Kasumi-1 (cell line): ENCODE results near the gene CHN2.
A peak's percentile ranks its signal among the peaks of the same experiment; 100 is the strongest.

Source experiments
- DNase-seq, 2 experiments: peaks; one replicate each; lab custom pipeline; 2025; lab: John Stamatoyannopoulos, UW

CHN2 gene

DNA sequence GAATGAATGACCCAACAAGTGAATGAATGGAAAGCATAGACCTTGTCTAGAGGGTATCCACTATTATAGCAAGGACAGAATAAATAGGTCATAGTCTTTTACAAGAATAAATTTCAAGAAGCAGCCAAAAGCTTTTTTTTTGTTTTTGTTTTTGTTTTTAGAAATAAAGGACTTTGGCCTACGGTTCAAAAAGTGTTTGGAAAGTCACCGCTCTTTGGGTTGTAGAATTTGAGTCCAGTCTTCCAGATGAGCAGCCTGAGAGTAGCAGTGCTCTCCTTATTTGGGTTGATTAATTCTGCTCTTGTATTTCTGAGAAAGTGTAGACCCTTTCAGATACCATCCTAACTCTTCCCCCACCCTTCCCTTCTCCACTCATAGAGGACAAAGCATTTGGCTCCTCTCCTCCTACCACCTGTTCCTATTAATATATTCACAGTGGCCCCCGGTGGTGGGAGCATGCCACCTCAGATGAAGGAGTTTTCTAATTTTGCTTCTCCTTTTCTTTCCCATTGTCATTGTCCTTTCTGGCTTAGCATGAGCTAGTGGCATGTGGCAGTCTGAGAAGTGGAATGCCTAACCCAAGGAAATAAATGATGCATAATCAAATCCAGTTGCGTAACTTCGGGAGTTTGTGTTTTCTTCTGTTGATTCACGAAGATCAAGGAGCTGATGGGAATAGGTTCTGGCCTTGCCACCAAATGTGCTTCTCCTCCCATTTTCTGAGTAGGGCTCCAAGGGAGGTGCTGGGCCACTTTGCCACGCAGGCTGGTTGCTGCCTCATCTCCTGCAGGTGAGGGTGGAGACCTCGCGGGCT, 114.7 kb downstream of the CHN2 start:
- DNase-seq, result no peak

DNA sequence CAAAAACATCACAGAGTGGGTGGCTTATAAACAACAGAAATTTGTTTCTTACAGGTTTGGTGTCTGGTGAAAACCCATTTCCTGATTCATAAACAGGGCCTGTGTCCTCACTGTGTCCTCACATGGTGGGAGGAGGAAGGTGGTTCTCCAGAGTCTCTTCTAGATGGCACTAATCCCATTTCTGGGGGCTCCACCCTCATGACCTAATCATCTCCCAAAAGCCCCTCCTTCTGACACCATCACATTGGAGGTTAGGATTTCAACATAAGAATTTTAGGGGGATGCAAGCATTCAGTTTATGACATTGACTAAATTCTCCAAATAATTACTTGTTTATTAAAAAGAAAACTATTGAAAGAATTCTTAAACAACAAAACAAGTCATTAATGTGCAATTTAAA, 116.0 kb downstream of the CHN2 start:
- no peak for DNase-seq

DNA sequence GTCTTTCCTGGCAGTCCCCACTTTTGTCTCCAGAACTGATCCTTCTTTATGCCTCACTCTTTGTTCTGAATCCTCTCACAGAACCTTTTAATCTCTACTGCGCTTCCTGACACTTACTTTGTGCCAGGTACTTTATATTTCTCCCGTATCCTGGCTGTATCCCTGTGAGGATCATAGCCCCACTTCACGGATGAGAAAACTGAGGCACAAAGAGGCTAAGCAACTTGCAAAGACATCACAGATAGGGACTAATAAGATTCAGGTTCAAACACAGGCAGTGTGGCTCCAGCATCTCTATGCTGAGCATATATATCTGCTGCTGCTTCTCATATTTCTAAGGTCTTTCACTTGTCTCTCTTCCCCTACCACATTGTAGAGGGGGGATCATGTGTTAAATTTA, 116.7 kb downstream of the CHN2 start:
- no peak for DNase-seq

DNA sequence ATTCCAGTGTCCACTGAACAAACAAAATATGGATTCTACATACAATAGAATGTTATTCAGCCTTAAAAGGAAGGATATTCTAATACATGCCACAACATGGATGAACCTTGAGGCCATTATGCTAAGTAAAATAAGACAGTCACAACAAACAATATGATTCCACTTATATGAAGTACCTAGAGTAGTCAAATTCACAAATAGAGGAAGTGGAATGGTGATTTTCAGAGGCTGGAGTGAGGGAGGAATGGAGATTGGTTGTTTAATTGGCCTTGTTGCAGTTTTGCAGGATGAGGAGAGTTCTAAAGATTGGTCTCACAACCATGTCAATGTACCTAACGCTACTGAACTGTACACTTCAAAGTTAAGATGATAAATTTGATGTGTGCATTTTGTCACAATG, 119.6 kb downstream of the CHN2 start:
- no peak for DNase-seq

DNA sequence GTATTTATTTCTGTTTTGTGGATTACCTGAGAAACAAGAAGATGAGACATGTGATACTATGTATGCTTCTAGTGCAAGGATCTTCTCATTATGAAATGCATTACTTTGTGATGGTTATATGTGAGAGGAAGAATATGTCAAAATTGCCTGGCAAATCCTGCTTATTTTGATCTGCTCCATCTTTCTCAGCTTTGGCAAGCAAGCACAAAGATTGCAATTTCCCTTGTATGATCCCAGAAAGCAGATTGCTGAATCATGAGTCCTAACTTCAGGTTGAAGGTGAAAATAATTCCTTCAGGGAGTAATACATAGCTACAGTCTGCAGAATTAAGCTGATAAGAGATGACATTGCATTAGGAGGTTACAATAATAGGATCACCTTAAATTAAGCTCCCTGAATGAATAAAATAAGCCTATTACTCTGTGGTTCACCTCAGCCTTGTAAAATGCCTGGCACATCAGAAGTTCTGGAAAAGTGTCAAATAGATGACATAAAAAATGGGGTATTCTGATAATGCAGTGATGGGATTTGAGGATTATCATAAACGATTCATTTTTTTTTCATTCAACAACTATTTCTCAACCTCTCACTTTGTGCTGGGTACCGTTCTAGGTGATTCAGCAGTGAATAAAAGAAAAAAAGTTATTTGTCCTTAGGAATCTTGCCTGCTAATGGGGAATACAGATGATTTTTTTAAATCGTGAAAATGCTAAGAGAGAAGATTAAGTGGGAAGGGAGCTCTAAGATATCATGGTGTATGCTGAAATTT, 120.7 kb downstream of the CHN2 start:
- DNase-seq, result no peak

DNA sequence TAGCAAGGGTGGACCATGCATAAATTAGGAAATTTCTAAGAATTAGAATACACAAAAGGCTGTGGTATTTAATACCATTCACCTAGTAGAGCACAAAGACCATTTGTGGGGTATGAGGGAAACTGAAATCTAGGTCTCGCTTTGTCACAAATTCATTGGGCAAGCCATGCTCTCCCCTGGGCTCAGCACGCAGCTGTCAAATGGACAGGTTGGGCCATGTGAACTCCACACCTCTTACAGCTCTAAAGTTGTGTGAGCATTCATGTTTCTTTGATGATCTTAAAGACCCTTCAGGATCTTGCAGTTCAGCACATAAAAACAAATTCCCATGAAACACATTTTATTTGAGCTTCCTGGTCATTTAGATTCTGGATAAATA, 121.3 kb downstream of the CHN2 start:
- DNase-seq, result no peak

DNA sequence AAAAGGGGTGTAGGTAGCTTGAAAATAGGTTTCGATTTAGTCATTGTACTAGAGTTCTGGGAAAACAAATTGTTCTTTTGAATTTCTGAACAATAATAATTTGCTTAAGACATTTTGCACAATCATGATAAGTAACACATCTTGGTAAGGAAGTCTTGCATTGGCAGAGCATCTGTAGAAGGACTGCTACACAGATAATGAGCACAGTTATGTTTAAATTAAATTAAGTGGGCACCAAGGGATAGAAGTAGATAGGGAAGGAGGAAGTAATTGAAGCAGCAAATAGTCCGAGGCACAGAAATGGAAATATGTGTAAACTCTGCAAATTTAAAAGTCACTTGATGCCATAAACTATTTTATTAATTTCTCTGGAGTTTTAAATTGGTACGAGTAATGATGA, 122.4 kb downstream of the CHN2 start:
- no peak for DNase-seq

DNA sequence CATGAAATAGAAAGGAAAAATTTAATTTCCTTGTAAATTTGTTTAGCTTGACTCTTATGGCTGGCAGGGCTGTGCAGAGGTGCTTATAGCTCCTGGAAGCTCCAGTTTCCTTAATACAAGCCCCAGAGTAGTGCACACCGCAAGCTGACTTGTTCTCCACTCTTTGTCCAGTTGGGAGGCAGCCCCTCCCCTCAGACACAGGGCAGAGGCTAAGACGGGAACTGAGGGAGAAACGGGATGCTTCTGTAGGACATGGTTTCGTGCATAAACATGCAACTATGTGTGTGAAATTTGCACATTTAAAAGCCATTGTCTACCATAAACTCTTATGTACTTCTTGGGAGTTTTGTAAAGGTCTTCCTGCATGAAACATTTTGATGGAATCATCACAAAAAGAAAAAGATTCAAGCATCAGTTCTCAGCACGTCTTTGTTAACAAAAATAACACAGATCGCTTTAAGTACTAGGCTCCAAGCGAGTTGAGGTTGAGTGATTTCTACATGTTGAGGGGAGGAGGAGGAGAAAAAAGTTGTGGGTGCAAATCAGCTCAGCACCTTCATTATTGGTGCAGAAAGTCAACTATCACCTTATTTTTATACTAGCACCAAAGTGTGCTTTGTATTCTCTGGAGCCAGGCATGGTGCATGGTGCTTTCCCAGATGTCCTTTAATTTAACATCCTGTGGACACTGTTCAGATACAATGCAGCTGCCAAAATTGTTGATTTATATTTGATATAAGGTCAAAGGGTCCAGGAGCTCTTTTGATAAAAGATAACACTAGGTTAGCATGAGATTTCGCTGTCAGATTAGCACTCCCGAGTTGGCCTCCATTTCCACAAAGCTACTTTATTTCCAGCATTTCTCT, 124.5 kb downstream of the CHN2 start:
- DNase-seq, result no peak

DNA sequence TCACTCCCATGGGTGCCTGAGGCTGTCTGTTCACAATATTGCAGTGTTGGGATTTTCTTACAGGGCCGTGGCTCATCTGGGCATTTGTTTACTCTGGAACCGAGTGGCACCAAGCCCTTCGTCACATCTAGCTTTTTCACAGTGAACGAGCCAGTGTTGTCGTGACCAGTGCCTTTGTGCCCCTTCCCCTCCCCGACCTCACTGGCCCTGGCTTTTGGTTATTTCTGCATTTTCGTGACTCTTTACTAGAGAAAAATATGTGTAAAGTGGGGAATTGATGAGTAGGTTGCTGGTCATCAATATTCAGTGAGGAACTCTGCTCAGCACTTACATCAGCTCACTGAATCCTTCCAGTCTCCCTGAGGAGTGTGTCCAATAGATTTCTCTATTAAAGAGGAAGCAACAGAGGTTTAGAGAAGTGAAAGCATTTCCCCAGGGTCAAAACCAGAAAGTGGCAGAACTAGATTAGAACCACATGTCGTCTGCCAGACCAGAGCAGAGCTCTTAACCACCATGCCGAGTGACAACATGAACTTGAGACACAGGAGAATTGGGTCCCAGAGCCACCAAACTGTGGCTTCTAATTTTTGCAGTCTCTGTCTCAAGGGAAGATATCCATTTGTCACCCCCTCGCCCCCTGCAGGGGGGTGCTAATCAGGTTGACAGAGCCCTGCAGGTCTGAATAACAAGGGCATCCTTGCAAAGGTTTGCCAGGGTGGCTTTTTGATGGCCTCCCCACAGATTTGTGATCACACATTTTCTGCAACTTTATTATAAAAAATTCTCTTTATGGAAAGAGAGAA, 125.3 kb downstream of the CHN2 start:
- peak; percentile 5 to 16 for DNase-seq

DNA sequence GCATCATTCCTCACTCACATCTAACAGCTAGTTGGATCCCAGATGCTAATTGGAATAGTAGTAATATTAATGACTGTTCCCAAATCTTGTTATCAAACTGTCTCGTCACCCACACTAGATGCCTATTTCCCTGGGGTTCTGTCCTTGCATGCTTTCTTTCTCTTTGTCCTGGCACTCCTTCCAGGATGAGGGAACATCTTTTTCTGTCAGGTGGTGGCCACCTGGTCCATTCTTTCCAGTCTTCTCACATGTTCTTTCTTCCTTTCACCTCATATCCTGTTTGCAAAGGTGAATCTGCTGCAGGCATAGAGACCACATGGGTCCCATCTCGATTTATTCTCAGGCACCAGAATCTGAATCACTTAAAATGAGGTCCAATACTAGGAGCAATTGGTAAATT, 126.0 kb downstream of the CHN2 start:
- DNase-seq, result no peak

DNA sequence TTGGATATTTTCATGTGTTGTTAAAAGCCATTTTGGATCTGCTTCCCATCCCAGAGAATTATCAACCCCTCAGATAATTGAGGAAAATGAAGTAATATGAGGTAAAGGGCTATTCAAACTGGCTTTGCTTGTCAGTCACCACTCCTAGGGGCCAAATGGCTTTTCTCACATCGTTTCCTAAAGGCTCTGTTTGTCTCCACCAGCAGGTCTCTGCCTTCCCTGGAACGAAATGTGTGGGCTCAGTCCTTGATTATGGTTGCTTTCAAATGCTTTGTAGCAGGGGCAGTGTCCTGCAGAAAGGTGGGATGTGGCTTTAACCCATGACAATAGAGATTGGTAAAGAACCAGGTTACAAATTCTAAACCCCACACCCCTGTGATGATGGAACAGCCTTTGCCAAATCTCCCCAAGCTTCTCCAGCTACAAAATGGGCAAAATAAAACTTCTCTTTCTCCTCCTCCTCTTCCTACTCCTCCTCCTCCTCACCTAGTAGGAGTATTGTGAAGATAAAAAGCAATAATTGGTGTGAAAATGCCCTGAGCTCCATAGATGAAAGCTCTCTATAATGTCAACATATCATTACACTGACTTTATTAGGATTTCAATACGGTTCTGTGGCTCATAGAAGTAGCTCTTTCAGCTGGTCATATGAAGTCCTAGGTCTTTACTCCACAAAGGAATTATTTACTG, 127.6 kb downstream of the CHN2 start:
- no peak for DNase-seq

DNA sequence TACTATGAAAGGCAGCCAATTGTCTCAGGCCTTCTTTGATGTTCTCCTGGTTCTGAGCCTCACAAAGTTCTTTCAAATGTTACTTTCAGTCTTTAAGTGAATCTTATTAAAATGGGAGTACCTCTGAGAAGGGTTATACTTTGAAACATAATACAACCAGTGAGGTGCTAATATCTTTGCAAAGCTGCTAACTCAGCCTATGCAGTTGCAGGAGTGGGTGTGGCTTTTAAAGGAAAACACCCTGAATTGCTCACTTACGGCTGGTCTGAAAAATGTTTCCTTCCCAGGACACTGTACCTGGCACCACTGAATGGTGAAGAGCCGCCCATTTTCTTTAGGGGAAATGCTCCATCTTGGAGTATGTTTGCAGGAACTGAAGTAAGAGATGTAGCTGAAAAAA, 130.9 kb downstream of the CHN2 start:
- no peak for DNase-seq

DNA sequence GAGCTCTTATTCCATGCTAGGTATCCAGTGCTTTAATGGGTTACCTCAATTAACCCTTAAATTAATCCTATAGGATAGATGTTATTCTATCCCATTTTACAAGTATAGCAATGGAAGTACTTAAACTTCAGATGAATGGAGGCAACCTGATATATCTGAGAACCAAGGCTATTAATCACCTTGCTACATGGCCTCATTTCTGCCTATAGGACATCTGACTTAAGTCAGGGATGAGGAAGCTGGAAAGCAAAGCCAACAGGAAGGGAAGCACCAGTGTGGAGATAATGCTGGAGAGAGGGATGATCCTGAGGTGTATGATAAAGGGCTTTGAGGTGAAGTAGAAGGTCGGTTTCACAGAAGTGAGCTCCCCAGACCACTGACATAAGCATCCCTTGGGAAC, 132.3 kb downstream of the CHN2 start:
- no peak for DNase-seq

DNA sequence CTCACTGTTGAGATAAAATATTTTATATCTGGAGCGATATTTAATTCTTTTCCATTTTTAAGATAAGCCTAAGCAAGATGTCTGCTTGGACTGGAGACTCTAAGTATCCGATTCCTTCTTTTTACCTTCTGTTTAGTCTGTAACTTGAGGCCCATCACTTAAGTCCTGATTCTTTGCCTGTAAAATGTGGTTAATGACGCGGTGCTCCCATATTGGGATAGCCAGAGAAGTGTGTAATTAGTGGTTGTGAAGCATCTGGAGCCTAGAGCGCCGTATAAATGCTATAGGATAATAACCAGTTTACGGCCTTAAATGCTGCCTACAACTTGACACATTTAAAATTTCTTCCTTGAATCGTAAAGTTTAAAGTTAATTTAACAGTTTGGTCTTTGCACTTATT, 132.9 kb downstream of the CHN2 start:
- no peak for DNase-seq

DNA sequence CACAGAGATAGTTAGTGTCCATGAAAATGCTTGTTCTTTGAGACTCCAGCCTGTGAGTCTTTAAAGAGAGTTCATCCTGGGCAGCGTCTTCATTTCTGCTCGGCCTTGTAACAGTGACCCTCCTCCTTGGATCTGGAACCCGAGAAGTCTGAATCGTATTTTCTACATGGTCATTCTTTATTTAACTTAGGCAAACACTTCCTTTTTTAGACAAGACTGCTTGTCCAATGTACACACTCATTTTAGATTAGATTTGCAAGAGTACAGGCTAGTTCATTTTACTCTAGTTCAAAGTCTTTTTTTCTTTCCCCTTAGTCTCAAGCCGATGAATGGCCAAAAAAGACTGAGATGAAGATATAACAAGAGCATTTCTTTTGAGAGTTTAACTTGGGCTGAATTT, 133.5 kb downstream of the CHN2 start:
- DNase-seq, result no peak

DNA sequence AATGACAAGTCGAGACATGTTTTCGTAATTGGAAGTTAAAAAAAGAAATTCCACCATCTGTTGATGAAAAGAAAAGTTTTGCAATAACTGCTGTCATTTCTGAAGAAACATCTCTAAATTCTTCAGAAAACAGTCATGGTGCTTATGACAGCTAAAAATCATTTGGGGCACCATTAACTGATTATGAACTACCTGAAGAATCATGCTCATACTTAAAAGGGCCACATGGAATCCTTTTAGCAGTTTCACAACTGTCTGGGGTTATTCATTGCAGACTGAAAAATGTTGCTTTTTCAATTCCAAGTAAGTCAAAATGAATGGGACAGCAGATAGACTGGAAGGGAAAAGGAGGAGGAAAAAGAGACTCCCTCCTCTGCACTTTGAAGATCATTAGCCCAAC, 134.2 kb downstream of the CHN2 start:
- DNase-seq, result no peak

DNA sequence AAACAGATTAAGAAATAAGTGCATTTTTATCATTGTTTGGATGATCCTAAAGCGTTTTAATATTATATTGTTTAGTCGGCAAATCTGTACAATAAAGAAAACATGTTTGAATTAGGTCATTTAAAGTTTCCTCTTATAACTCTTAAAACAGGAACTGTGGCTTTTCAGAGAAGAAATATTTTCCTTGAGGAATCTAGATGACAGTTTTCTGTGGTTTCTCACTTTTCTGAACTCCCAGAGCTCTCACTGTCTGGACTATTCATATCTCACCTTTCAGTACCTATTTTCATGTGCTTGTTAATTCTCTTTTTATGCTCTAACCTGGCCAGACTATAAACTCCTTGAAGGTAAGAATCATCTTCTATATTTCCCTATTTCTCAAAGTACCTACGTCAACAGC, 135.1 kb downstream of the CHN2 start:
- no peak for DNase-seq

DNA sequence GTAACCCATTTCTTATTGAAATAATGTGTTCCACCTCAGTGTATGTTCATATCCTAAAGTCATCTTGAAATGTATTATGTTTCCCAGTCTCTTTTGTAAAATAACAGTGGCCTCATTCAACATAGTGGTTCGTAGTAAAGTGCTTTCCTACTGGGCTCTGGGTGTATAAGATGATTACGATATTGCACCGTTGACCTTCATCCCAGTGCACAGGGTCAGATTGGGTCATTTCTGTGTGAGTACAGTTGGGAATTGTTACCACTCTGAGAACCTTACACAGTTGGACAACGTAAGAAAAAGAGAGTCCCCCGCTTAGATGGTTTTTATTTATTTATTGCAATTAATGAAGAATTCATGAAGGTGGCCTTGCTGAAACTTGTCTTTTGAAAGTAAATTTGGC, 135.6 kb downstream of the CHN2 start:
- DNase-seq, result no peak

DNA sequence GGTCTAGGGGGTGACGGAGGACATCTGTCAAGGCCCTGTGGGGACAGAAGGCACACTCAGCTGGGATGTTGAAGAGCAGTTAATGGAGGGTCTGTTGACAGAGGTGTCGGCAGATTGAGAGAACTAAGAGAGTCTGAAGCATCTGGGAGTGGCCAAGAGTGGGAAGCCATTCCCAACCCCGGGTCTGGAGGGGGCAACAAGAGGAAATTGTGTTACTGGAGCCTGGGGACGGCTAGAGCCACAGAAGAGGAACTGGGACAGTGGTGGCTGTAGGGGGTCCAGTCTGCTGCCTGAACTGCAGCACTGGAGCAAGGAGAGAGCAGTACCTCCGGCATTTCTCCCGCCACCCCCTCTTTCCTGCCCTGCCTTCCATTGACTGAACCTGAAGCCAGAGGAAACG, 136.6 kb downstream of the CHN2 start:
- DNase-seq, result no peak

DNA sequence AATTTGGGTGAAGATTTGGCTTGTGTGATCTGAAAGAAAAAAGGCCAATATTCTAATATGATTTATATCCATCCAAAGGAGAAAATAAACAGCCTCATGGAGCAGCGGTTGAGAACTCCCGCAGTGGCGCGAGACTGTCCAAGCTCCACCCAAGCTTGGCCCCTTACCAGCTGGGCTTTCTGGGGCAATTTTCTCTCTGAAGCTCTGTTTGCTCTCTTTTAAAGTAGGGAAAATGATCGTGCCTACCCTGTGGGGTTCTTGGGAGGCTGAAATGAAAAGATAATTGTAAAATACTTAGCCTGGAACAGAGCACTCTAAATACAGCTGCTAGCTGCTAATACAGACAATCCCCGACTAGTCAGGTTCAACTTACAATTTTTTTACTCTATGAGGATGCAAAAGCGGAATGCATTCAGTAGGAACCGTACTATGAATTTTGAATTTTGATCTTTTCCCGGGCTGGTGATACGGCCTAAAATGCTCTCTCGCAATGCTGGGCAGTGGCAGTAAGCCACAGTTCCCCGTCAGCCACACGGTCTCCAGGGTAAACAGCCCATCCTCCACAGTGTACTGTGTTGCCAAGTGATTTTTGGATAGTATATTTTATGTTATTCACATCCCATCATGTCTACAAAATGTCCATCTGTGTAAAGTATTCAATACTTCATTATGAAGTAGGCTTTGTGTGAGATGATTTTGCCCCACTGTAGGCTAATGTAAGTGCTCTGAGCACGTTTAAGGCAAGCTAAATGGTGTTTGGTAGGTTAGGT, 137.7 kb downstream of the CHN2 start:
- no peak for DNase-seq
